Small intestine (tissue), 7 donors: ENCODE measurements around the gene RAP1A. TPM values are rescaled to one million over a fixed set of nuclear protein-coding genes. Genes with fewer than 3 reads are reported as not detected.
A peak's percentile ranks its signal among the peaks of the same experiment; 100 is the strongest.
"Not testable (repeated sequence)": the region's sequence is repeated elsewhere in the genome, so short reads cannot be mapped to it uniquely, and the experiment has no call there.

ENCODE experiments used
- DNase-seq, 2 donors: peaks; one replicate each; pipeline versions ENCODE4 v3.0.0 to v3.0.0-alpha.2; 2013
- FAIRE-seq: peaks from 2 replicates; lab custom pipeline; 2012; peaks lifted over from hg19 to GRCh38; lab: Jason Lieb, UNC
- H3K27ac ChIP-seq, 3 donors: one replicate each; pipeline ENCODE4 v1.5.1; 2013; ENCODE audit warnings: low read length in 2 of 3, mild to moderate bottlenecking in 2 of 3, control low read depth in 1 of 3, inconsistent platforms in 1 of 3, low read depth in 1 of 3, moderate library complexity in 1 of 3
- H3K27me3 ChIP-seq, 3 donors: one replicate each; pipeline ENCODE4 v1.6.1; 2013; ENCODE audit warnings: low read length in 3 of 3, inconsistent platforms in 1 of 3; ENCODE audit not compliant: control insufficient read depth in 3 of 3, insufficient read depth in 3 of 3
- H3K36me3 ChIP-seq, 3 donors: one replicate each; pipeline ENCODE4 v1.6.1; 2013; ENCODE audit warnings: low read length in 3 of 3, inconsistent platforms in 1 of 3, low read depth in 1 of 3, mild to moderate bottlenecking in 1 of 3, moderate library complexity in 1 of 3; ENCODE audit not compliant: control insufficient read depth in 3 of 3, insufficient read depth in 2 of 3
- H3K4me1 ChIP-seq, 3 donors: one replicate each; pipeline ENCODE4 v1.6.1; 2013; ENCODE audit warnings: low read length in 2 of 3, inconsistent platforms in 1 of 3, low read depth in 1 of 3, mild to moderate bottlenecking in 1 of 3, moderate library complexity in 1 of 3; ENCODE audit not compliant: control insufficient read depth in 3 of 3, insufficient read depth in 2 of 3
- H3K4me3 ChIP-seq, 3 donors: one replicate each; pipeline ENCODE4 v1.5.1; 2013; ENCODE audit warnings: low read length in 3 of 3, control low read depth in 1 of 3, inconsistent platforms in 1 of 3, low read depth in 1 of 3, mild to moderate bottlenecking in 1 of 3, moderate library complexity in 1 of 3
- H3K9me3 ChIP-seq, 2 donors: one replicate each; pipeline ENCODE4 v1.6.1; 2013; ENCODE audit warnings: low read depth in 1 of 2, low read length in 1 of 2; ENCODE audit not compliant: control insufficient read depth in 2 of 2, insufficient read depth in 1 of 2
- WGBS, 3 donors: extraction: QIAGEN DNeasy Blood & Tissue Kit; methylation state at CpG; one replicate each; pipeline ENCODE4 v1.1.7; 2013; 5-methylcytosine and 5-hydroxymethylcytosine counted together
- polyA plus RNA-seq, 4 donors: library from polyadenylated mRNA; stranded (reverse) in 3 of 4; unstranded in 1 of 4; fragments of 200-250 nt in 3 of 4; fragments of 120-200 nt in 1 of 4; gene quantifications; one replicate each; pipeline versions ENCODE4 v1.2.1 to v1.2.3, GENCODE V29; 2013
- donor health status: healthy with polysubstance abuse.
- donor health status: control.
- donor health status: control.
- donor health status: Bipolar disorder and iron deficiency.
- donor health status: healthy.

The RAP1A gene
- polyA plus RNA-seq, 4 donors = 75.4 to 150 (median 92.7) TPM

DNA sequence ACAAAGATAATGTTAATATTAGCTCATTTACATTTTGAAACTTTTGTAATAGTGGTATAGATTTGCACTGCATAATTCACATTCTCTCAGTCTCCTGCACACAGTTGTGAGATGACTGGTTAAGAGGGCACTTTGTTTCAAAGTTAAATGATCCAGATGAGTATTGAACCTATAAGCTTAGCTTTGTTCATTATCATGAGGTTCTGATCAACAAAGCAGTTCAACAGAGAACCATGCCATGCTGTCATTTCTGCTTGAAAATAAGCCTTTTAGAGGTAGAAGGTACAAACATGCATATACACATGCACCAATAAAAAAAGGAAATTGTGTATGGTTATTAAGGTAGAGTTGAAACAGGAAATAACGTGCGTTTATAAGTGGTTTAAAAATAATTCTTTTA, 4.8 kb downstream of the RAP1A start:
- FAIRE-seq (no peak), DNase-seq (peak in 1 of 2 donors; percentile 36)
- H3K9me3 ChIP-seq = no peaks in the 10 kb centered on the region
- no peak overlapping the region for H3K27ac ChIP-seq
- H3K4me3 ChIP-seq = no peak overlapping the region
- H3K4me1 ChIP-seq = peaks cover 0 to 17% (median 7%) of the 10 kb centered on the region in 3 donors
- WGBS, 3 donors = 41 to 71% (median 46%) methylated on average over 2 of the region's 2 CpGs
- H3K36me3 ChIP-seq = no peaks in the 10 kb centered on the region
- no peaks in the 10 kb centered on the region for H3K27me3 ChIP-seq

DNA sequence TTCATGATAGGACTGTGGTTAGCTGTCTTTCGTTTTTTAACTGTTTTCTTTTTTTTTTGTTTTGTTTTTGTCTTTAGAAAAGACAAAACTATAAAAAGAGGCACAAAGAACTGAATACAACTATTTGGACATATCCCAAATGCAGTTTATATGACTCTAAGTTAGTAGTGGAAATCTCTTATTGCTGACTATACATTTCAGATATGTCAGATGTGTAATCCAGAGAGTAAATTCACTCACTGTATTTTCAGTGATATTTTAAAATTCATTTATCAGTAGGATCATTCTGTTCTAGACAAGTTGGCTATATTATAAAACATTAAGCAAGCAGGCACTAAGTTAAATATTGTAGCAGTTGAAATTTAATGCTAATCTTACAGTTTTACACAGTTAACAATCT, 5.7 kb downstream of the RAP1A start:
- Histone ChIP-seq H3K4me1 (peaks cover 0 to 17% (median 7%) of the 10 kb centered on the region in 3 donors), H3K27ac (no peak overlapping the region), H3K4me3 (no peak overlapping the region), H3K27me3 (no peaks in the 10 kb centered on the region), H3K36me3 (no peaks in the 10 kb centered on the region), H3K9me3 (no peaks in the 10 kb centered on the region)
- WGBS, 3 donors = 38 to 74% (median 50%) methylated on average over 1 of the region's 1 CpG
- no peak for DNase-seq
- no peak for FAIRE-seq

DNA sequence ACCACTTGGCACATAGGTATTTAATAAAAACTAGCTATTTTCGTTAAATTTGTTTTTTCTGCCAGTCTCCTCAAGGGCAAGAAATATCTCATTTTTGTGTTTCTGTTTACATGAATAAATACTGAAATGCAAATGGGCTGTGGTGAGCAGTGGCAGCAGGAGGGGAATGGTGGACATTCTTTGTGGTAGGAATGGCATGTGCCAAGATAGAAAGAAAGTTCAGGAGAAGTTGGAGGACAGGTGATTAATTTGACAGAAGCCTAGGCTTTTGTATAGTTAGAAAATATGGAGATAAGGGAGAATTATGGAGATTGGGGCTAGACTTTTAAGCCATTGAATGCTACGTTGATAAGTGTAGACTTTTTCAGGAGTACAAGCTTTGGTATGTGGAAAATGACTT, 8.6 kb downstream of the RAP1A start:
- no peak for FAIRE-seq
- Histone ChIP-seq H3K9me3 (no peaks in the 10 kb centered on the region), H3K27ac (no peak overlapping the region), H3K4me3 (no peak overlapping the region), H3K4me1 (peaks cover 0 to 10% (median 0%) of the 10 kb centered on the region in 3 donors), H3K36me3 (no peaks in the 10 kb centered on the region), H3K27me3 (no peaks in the 10 kb centered on the region)
- DNase-seq = no peak
- 39 to 42% (median 42%) methylated on average over 2 of the region's 2 CpGs for WGBS, 3 donors

DNA sequence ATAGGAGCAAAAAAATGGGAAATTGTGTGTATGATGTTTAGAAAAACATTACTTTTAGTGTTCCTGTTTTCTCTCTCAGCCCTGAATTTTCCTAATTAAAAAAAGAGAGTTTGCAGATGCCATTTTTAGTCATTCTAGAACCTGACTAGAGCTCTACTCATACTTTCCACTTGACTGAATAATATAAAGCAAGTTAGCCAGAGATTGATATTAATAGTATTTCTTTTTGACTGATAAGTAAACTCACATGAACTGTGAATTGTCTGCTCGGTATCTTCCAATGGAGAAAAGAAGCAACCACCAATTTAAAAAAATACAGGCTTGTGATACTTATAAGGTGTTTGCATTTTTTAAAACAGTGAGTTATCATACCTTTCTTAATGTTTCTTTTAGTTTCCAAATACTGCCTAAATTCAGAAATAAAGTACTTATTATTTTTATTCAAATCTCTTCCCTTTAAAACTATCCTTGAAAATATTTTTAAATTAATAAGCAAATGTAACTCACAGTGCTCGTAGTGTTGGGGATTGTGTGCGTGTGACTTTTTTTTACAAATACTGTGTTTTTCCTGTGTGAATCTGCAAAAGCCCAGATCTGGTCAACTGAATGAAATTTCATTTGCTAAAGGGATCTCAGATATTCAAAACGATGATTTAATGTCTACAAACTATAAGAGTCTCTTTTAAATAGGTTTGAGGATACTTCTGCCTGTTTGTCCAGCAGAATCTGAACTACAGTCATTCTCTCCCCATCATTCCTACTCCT, 9.8 kb downstream of the RAP1A start:
- Histone ChIP-seq H3K27me3 (no peaks in the 10 kb centered on the region), H3K27ac (no peak overlapping the region), H3K4me3 (no peak overlapping the region), H3K36me3 (no peaks in the 10 kb centered on the region), H3K9me3 (no peaks in the 10 kb centered on the region), H3K4me1 (peaks cover 0 to 5% (median 0%) of the 10 kb centered on the region in 3 donors)
- no peak for FAIRE-seq
- no peak for DNase-seq
- WGBS, 3 donors = 68 to 80% (median 71%) methylated on average over 4 of the region's 4 CpGs

DNA sequence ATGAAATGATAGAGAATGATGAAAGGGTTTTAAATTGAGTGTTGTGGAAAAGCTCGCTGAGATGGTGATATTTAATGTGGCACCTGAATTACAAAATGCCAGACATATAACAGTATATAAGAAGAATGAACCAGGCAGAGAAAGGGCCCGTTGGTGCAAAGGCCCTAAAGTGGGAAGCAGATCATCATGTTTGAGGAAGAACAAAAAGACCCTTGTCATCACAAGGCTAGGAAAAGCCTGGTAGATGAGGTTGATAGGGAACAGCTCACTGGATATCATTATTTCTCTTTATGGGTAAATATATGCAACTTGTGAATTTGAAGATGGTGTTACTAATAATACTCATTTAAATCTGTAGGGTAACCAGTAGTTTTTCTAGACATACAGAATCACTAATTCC, 11.0 kb downstream of the RAP1A start:
- H3K36me3 ChIP-seq = no peaks in the 10 kb centered on the region
- 73 to 79% (median 76%) methylated on average over 2 of the region's 2 CpGs for WGBS, 3 donors
- H3K4me1 ChIP-seq = peaks cover 0 to 6% (median 0%) of the 10 kb centered on the region in 3 donors
- FAIRE-seq (no peak), DNase-seq (no peak)
- no peaks in the 10 kb centered on the region for H3K27me3 ChIP-seq
- no peak overlapping the region for H3K4me3 ChIP-seq
- no peak overlapping the region for H3K27ac ChIP-seq
- no peaks in the 10 kb centered on the region for H3K9me3 ChIP-seq

DNA sequence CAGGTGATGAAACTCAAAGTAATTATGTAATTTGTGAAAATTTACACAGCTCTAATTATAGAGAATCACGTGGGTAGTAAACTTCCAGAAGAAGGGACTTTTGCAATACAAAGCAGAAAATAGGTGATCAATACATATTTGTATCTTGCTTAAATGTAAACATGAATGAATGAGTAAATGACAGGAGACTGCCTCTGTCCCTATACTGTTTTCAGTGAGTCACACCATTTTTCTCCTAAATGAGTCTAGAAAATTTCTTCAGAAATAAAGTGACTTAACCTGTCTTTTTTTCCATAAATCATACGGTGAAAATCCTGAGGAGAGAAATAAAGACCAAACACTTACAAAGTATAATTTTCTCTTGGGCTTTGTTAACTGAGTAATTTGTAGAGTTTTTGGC, 11.9 kb downstream of the RAP1A start:
- 48 to 60% (median 52%) methylated on average over 2 of the region's 2 CpGs for WGBS, 3 donors
- peaks cover 0 to 8% (median 0%) of the 10 kb centered on the region in 3 donors for H3K4me1 ChIP-seq
- H3K4me3 ChIP-seq = no peak overlapping the region
- no peak overlapping the region for H3K27ac ChIP-seq
- no peaks in the 10 kb centered on the region for H3K27me3 ChIP-seq
- FAIRE-seq (no peak), DNase-seq (no peak)
- H3K36me3 ChIP-seq = no peaks in the 10 kb centered on the region
- H3K9me3 ChIP-seq = no peaks in the 10 kb centered on the region

DNA sequence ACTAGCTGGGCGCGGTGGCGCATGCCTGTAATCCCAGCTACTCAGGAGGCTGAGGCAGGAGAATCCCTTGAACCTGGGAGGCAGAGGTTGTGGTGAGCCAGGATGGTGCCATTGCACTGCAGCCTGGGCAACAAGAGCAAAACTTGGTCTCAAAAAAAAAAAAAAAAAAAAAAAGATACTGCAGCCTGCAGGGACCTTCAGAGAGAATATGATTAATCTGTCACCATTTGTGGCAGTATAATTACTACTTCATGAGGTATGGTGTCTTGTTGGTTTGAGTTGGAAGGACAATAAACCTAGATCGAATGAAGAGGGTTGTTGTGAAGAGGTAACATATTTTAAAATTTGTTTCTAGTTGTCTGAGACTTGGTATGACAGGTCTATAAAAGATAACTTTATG, 13.2 kb downstream of the RAP1A start:
- not testable (repeated sequence) for DNase-seq

DNA sequence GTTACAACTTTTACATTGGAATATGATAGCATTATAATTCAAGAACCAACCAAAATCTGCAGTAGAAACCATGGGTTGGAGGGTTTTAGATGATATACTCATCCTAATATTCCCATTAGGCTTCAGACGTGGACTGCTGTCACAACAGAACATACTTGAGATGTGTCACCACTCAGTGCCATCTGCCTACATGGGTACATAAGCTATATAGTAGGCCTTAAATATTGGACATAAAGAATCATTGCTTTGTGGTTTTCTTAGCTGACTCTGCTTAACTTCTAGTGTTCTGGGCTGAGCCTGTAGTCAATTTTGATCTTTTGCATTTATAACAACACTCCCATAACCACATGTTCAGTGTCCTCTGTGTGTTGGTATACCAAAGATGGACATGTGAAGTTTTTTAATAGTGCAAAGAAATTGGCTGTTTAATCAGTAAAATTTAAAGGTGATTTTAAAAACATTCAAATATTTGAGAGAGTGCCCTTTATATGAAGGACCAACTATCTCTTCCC, 14.2 kb downstream of the RAP1A start:
- DNase-seq (no peak), FAIRE-seq (no peak)
- Histone ChIP-seq H3K27me3 (no peaks in the 10 kb centered on the region), H3K4me1 (peaks cover 2 to 10% (median 3%) of the 10 kb centered on the region in 3 donors), H3K4me3 (no peak overlapping the region), H3K27ac (no peak overlapping the region), H3K36me3 (no peaks in the 10 kb centered on the region), H3K9me3 (no peaks in the 10 kb centered on the region)
- WGBS, 3 donors = 59 to 73% (median 61%) methylated on average over 1 of the region's 1 CpG

More for the DNA sequence above, 13.2 kb downstream of the RAP1A start:
- not testable (repeated sequence) for H3K27ac ChIP-seq, H3K36me3 ChIP-seq, H3K4me1 ChIP-seq, H3K4me3 ChIP-seq, H3K27me3 ChIP-seq, FAIRE-seq, H3K9me3 ChIP-seq
- WGBS, 3 donors = 93 to 96% (median 93%) methylated on average over 4 of the region's 4 CpGs
